GM19372 (cell line): ENCODE results near the gene RASAL1.

ENCODE experiments used
- ATAC-seq: cut with Tn5 transposase; IDR thresholded peaks from one replicate; pipeline ENCODE4 v1.9.1; 2021; ENCODE audit warnings: mild to moderate bottlenecking, low read depth, moderate library complexity; ENCODE audit not compliant: unreplicated experiment

Gene RASAL1

DNA sequence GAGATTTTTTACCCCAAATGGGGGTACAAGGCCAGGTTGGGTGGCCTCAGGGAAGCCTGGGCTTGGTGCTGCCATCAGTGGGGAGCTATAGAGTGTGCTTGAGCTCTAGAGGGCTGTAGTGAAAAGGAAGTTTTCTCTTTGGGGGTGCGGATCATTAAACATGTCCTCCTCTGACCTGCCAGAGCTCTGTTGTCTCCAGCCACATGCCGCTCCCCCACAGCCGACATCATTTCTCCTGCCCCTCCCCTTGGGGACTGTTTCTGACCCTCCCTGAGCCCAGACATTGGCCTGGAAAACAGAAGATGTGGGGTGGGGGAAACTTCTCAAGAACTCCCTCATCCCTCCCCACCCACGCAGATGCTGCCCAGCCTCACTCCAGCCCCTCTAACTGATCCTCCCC lies 53.7 kb downstream of the RASAL1 start:
- ATAC-seq, result no peak

DNA sequence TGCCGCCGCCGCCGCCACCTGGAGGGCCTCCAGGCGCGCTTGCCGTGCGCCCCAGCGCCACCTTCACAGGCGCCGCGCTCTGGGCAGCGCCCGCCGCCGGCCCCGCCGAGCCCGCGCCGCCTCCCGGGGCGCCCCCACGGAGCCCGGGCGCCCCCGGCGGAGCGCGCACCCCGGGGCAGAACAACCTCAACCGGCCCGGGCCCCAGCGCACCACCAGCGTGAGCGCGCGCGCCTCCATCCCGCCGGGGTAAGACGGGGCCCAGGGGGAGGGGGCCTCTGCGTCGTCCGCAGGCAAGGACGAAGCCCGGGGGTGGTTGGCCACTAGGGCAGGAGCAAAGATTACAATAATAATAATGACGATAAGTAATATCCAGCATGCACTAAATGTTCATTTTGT lies 57.7 kb downstream of the RASAL1 start:
- no peak for ATAC-seq

DNA sequence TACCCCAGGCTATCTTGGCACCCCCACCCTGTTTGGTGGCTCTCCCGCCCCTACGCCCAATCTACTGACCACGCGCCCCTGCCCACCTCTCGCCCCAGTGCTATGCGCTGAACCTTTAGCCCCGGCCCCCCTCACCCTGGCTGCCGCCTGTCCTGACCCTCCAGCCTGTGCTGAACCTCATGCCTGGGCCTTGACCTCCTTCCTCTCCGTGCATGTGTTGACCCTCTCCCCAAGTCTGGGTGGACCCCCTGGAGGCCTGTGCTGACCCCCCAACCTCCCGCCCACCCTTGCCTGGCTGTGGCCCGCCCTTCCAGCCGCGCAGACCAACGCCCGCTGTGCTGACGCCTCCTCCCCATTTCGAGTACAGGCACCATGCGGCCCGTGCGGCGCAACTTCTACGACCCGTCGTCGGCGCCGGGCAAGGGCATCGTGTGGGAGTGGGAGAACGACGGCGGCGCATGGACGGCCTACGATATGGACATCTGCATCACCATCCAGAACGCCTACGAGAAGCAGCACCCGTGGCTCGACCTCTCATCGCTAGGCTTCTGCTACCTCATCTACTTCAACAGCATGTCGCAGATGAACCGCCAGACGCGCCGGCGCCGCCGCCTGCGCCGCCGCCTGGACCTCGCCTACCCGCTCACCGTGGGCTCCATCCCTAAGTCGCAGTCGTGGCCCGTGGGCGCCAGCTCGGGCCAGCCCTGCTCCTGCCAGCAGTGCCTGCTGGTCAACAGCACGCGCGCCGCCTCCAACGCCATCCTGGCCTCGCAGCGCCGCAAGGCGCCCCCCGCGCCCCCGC lies 58.3 kb downstream of the RASAL1 start:
- no peak for ATAC-seq

DNA sequence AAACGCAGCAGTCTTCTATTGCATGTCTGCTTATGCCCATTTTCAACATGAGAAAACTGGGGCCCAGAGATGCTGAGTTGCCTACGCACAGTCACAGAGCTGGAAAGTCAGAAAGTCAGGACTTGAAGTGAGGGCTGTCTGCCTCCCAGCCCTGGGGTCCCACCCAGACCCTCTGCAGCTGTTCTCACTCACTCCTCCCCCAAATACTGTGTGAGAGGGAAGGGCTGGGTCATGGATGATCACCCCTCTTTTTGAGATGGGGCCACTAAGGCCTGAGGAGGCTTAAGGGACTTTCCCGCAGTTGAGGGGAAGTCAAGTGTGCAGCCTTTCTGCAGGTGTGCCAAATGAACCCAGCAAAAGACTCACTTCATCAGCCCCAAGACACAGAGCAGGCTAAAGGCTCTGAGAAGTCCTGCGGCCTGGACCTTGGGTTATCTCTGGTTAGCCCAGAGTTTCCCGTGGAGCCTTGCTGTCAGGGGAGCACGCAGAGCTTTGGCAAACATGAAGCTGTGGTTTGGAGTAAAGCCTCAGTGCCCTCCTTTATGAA lies 60.4 kb downstream of the RASAL1 start:
- peak; percentile 89 for ATAC-seq

DNA sequence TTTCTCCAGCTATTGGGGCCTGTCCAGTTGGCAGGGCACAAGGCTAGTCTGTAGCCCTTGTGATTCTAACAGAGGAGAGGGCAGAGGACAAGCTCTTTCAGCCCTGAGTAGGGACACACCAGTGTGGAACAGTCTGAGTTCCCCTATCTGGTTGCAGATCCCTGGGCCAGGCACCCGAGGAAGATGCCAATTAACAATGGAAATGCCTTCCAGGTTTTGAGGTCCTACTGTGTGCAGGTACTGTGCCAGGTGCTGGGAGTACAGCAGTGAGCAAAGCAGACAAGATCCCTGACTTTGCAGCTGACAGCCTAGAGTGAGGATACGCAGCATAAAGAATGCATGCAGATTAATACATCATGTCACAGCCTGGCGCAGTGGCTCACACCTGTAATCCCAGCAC lies 62.0 kb downstream of the RASAL1 start:
- ATAC-seq, result no peak

DNA sequence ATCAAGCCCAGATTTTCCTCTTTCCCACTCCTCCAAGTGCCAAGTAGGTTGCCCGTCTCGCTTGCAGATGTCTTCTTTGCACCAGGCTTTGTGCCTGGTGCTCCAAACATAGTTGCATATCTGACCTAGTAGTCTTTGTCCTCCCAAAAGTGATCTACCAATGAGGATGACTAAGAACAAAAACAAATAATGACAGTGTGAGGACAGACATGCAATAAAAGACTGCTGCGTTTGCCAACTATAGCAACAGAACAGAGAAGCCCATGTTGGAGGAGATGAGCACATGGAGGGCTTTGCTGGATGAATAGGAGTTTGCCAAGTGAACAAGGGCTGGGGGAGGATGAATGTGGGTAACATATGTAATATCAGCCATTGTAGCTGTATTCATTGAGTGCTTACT lies 63.4 kb downstream of the RASAL1 start:
- ATAC-seq, result no peak

DNA sequence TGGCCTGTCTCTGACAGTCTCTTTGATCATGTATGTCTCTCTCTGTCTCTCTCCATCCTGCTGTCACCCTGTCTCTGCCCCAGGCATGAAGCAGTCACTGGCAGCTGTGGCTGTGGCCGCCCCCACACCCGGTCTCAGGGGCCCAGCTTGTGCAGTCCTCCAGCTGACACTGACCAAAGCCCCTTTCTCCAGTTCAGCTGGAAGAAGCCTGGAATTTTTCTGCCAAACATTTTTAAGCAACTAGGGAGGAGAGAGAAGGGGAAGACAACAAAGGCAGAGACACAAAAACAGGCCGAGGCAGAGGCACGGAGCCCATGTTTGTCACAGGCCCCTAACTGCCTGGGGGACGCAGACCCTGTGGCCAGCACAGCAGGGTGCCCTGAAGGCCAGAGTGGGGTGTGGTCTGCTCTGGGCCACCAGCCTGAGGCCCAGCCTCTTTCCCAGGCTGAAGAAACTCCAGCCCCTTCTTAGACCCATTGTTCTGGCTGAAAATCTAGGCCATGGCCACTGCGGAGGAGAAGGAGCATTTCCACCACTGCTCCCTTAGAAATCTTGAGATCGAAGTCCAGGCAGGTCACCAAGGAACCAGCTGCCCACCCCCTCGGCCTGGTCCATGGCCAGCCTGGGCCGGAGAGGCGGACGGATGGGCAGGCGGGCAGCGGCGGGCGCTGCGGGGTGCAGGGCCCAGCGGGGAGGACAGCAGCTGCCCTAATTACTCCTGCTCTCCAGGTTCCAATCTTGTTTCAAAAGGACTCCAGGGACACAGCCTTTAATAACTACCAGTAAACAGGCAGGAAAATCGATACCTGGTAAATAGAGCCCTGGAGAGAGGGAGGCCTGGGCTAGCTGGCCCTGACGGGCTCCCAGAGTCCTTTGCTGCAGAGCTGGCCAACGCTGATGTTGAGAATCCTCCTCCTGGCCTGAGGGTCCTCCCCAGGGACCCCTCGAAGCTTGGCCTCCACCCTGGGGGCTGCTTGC lies 64.1 kb downstream of the RASAL1 start:
- no peak for ATAC-seq

DNA sequence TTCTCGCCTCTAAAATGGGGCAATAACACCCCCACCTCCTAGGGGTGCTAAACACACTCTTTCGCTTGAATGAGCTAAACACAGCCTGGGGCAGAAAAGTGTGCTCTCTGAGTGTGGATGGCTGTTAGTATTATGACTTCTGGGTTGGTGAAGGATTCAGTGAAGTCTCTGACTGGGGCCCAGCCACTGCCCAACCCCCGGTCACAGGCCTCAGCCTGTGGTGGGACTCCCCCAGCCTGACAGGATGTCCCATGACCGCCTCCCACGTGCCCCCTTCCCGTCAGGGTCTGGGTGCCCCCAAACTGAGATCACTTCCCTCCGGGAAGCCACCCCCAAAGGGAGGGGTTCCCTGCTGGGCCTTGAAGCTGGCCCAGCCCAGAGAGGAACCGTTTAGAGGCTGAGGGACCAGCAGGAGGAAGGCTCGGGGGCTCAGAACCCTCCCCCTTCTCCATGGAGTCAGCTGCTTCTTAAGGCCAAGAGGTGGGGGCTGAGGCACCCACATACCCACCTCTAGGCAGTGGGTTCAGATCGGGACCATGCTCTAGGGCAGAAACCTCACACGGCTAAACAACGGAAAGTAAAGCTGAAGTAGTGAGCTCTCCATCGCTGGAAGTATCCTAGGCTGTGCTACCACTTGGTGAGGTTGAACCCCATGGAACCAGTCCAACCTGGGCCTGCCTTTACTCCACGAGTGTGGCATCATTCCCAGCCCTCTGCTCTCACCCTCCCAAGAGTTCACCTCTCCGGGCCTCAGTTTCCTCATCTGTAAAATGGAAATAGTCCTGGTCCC lies 65.2 kb downstream of the RASAL1 start:
- no peak for ATAC-seq

DNA sequence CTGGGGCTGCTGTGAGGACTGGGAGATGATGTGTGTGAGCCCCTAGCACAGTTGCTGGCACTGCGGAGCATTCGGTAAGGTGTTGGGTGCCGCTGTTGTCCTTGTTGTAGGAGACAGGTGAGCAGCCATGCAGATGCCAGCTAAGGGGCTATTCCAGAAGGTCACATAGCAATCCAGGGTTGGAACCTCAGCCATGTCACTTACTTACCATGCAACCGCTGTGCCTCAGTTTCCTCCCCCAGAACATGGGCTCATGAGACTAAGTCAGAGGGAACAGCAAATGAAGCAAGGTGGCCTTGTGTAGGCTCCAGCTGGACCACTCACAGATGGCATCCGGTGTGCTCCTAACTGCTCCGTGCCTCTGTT lies 65.8 kb downstream of the RASAL1 start:
- no peak for ATAC-seq

DNA sequence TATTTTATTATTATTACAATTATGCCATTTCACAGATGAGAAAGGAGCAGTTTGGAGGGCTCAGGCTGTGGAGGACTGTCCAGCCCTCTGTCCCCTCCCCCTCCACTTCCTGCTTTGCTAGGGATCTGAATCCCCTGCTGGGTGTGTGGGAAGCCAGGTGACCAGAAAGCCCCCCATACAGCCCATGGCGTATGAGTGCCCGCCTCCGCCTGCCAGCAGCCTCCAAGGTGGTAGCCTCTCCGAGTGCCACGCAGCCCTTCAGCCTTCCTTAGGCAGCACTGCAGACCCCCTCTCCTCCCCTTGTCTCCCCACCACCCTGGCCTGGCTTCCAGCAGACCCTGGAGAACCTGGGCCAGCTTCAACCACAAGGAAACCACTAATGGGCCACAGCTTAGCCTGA lies 66.4 kb downstream of the RASAL1 start:
- ATAC-seq, result no peak

DNA sequence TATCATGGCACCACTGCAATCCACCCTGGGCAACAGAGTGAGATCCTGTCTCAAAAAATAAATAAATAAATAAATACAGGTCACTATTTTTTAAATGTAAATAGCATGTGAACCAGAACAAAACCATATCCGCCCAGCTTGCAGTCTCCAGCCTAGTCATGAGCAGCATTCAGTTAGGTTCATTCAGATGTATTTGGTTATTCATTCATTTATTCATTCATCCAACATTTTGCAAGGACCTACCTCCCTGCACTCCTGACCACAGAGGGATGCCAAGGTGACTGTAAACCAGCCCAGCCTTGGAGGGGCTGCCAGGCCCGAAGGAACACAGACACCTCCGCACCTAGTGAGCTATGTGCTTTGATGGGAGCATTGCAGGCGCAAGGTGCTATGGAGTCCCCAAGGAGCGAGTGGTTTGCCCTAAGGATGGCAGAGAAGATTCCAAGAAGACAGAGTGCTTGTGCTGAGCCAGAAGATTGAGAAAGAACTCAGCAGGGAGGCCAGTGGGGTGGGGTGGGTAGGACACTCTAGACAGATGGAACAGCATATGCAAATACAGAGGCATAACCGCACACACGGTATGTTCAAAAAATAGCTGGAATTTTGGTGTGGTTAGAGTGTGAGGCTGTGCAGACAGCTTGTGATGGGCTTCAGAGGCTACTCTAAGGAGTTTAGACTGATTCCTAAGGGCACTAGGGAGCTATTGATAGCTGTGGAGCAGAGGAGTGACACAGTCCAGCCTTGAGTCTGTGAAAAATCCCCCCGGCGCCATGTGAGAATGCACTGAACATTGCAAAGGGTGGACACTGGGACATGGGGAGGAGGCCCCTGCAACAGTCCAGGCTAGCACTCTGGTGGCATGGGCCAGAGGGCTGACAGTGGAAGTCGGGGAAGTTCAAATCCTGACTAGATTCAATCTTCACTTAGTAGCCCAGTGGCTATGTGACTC lies 67.3 kb downstream of the RASAL1 start:
- ATAC-seq, result no peak

DNA sequence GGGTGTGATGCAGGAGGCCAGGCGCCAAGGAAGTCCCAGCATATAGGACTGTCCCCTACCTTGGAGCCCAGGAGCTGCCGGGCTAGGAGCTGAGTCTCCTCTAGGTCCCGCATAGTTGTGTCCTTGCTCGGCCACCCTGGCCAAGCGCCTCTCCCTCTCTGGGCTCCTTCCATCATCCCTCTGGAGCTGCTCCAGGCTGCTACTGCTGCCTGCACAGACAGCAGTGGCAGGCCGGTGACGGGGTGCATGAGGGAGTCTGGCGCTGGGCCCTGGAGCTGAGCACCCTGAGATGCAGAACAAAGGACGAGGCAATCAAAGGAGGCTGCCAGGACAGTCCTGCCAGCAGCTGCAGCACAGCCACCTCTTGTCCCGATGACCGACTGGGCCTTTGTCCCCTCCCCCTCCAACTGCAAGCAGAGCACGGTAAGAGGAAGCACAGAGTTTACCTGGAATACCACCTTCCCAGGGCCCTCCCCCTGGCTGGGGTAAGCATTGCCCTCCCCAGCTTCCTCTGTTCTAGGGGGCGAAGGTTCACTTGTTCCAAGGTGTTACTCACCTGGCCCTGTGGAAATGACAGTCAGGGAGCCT lies 68.7 kb downstream of the RASAL1 start:
- ATAC-seq, result no peak

DNA sequence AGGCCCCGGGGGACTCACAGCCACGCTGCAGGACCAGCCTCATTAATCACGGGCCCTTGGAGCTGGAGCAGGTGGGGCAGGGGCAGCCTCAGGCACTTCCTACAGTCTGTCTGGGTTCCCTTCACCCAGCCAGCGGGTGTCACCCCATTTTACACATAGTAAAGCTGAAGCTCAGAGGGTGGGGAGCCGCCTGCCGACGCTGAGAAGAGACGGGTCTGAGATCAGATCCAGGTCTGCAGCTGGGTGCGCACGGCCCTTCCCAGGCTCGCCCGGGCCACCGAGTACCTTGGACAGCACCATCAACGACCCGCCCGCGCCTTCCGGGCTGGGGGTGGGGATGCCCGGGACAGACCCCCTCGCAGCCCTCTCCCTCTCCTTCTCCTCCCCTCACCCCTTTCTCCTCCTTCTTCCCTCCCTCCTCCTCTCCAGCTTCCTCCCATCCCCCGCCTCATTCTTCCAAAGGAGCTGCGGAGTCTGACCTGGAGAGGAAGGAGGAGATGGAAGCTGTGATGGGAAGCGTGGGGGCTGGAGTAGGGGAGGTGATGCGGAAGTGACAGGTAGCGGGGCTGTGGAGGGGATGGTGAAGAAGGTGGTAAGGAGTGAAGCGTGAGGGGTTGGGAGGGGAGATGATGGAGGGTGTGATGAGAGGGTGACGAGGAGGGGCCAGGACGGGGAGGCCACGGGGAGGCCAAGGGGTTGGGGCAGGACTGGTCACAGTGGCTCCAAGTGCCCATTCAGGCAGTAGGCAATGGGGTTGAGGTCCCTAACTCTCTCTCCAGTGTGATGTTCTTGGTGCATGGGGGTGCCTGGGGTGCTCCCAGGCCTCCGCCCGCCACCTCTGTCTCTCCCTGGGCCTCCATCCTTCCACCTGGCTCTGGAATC lies 70.2 kb downstream of the RASAL1 start:
- ATAC-seq, result no peak

DNA sequence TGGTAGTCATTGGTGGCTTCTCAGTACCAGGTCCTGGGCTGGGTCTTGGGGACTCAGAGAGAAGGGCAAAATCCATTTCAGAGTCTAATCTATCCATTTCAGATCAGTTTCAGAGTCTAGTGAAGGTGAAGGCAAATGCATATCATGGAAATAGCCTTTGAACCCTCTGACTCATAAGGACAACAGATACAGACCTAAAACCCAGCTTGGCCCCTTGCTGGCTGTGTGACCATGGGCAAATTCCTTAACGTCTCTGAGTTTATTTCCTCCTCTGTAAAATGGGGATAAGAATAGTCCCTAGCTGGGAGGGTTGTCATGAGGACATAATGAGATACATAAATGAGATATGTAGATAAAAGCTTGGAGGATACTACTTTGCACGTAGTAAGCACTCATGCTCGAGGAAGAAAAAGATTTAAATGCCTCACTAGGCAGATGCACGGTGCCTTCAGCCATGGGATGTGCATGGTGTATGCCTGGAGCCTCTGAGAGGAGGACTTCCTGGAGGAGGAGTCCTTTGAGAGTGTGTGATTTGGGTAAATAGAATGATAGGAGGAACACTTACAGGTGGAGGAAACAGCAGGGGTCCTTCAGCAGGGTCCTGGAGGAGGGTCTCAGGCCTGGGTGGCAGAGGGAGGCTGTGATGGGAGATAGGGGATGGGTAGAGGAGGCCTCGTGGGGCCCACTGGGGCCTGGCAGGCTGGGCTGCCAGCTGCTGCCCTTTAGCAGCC lies 71.0 kb downstream of the RASAL1 start:
- ATAC-seq, result no peak

DNA sequence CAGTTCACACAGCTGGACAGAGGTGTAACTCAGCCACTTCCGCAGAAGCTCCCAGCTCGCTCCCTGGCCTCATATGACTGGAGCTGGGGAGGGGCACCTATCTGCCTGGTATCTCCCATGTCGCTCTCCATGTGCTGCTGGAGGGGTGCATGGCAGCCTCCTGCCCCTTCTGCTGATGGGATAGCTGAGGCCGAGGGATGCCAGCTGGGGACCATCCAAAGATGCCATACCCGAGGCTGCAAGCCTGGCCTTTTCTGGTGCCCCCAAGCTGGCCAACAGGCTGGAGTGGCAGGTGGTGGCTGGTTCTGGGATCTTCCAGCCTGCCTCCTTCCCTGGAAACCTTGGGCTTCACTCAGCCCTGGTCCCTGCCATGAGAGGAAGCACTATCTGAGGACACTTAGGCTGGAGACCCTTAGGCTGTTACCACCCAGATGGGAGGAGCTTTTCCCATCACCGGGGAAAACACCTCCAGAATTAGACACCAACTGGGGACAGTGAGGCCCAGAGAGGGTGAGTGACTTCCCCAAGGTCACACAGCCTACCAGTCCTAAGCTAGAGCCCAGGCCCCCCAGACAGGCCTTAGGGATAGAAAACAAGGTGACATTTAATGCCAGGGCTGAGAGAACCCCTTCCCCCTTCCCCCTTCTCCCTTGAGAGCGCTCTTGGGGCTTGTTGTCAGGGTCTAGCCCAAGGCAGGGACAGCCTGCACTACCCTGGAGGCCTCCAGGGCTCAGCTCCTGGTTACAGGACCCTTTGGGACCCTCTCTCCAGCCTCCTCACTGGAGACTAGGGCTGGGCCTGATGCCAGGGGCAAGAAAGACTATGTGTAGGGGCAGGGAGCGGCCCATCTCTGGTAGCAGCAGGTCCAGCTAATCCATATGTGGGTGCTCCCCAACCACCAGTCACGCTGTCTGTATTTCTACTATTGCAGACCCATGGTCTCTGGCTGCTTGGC lies 71.9 kb downstream of the RASAL1 start:
- ATAC-seq, result no peak
